OCI-LY3 (cell line): ENCODE measurements around the gene GIMD1.
"Not testable (repeated sequence)": the region's sequence is repeated elsewhere in the genome, so short reads cannot be mapped to it uniquely, and the experiment has no call there.

ENCODE experiments used
- EZH2phosphoT487 ChIP-seq: fragments of 200-600 bp; shearing (Covaris generic); IDR thresholded peaks from 2 replicates; pipeline ENCODE4 v1.6.1; 2018; ENCODE audit warnings: antibody characterized with exemption, mixed run types, low read depth
- TF ChIP-seq, protein P1 (sequence below): fragments of 200-600, 300-600 bp; sonication (generic); IDR thresholded peaks from 2 replicates; pipeline ENCODE4 v1.5.1; 2014; ENCODE audit warnings: antibody characterized with exemption, low read length, low read depth

DNA sequence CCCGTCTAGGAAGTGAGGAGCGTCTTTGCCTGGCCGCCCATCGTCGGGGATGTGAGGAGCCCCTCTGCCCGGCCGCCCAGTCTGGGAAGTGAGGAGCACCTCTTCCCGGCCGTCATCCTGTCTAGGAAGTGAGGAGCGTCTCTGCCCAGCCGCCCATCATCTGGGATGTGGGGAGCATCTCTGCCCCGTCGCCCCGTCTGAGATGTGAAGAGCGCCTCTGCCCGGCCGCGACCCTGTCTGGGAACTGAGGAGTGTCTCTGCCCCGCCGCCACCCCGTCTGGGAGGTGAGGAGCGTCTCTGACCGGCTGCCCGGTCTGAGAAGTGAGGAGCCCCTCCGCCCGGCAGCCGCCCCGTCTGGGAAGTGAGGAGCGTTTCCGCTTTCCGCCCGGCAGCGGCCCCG, 47.4 kb downstream of the GIMD1 start:
- TF ChIP-seq, protein P1, sequence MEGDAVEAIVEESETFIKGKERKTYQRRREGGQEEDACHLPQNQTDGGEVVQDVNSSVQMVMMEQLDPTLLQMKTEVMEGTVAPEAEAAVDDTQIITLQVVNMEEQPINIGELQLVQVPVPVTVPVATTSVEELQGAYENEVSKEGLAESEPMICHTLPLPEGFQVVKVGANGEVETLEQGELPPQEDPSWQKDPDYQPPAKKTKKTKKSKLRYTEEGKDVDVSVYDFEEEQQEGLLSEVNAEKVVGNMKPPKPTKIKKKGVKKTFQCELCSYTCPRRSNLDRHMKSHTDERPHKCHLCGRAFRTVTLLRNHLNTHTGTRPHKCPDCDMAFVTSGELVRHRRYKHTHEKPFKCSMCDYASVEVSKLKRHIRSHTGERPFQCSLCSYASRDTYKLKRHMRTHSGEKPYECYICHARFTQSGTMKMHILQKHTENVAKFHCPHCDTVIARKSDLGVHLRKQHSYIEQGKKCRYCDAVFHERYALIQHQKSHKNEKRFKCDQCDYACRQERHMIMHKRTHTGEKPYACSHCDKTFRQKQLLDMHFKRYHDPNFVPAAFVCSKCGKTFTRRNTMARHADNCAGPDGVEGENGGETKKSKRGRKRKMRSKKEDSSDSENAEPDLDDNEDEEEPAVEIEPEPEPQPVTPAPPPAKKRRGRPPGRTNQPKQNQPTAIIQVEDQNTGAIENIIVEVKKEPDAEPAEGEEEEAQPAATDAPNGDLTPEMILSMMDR = not testable (repeated sequence)
- not testable (repeated sequence) for TF ChIP-seq EZH2phosphoT487
